IMR-90 (cell line): ENCODE results near the gene FAM186B. TPM values are rescaled to one million over a fixed set of nuclear protein-coding genes. Genes with fewer than 3 reads are reported as not detected.

ENCODE experiments used
- ATAC-seq: fragments of 200-7000 bp; cut with Tn5 transposase; 2 replicates; pipeline ENCODE4 v1.9.1; 2020; ENCODE audit warnings: low read depth, mild to moderate bottlenecking, moderate library complexity
- BruUV-seq: library from RNA; stranded (reverse); fragments of 400-500 nt; replicated peaks from 2 replicates; lab custom pipeline; 2021; lab: Mats Ljungman, UMichigan
- CTCF ChIA-PET: fragments of 300-600 bp; formaldehyde crosslinking; extraction: SDS; loops from one replicate; lab custom pipeline; 2021; ENCODE audit warnings: antibody characterized with exemption; lab: Yijun Ruan, JAX
- POLR2A ChIA-PET: fragments of 300-600 bp; sonication (Branson Sonifier 250); formaldehyde crosslinking; loops from one replicate; lab custom pipeline; 2022; ENCODE audit warnings: antibody characterized with exemption; ENCODE audit not compliant: unreplicated experiment; lab: Charles Lee
- DNase-seq: peaks from one replicate; pipeline ENCODE4 v3.0.0; 2013
- H2AFZ ChIP-seq: replicated peaks from 2 replicates; pipeline ENCODE3; 2013; ENCODE audit warnings: low read length, mild to moderate bottlenecking; ENCODE audit not compliant: poor library complexity
- H2AK5ac ChIP-seq: 2 replicates; pipeline ENCODE4 v1.6.1; 2013; ENCODE audit warnings: low read depth, low read length, inconsistent platforms
- H2AK9ac ChIP-seq: replicated peaks from 2 replicates; pipeline ENCODE3; 2013; ENCODE audit warnings: mild to moderate bottlenecking, low read depth, low read length, moderate library complexity; ENCODE audit not compliant: poor library complexity
- H2BK120ac ChIP-seq: 2 replicates; pipeline ENCODE4 v1.6.1; 2013; ENCODE audit warnings: low read depth, low read length, inconsistent platforms
- H2BK15ac ChIP-seq: 3 replicates; pipeline ENCODE4 v1.6.1; 2013; ENCODE audit warnings: low read depth, low read length, inconsistent platforms
- H2BK20ac ChIP-seq: 2 replicates; pipeline ENCODE4 v1.6.1; 2013; ENCODE audit warnings: low read depth, mild to moderate bottlenecking, inconsistent platforms, low read length, moderate library complexity
- H2BK5ac ChIP-seq: 2 replicates; pipeline ENCODE4 v1.6.1; 2013; ENCODE audit warnings: mild to moderate bottlenecking, low read depth, low read length, inconsistent platforms; ENCODE audit not compliant: poor library complexity, severe bottlenecking
- H3K14ac ChIP-seq: replicated peaks from 2 replicates; pipeline ENCODE4 v1.6.1; 2013; ENCODE audit warnings: low read depth, low read length, inconsistent platforms
- H3K18ac ChIP-seq: 2 replicates; pipeline ENCODE4 v1.6.1; 2013; ENCODE audit warnings: low read depth, low read length, control low read depth
- H3K23ac ChIP-seq: 2 replicates; pipeline ENCODE4 v1.6.1; 2013; ENCODE audit warnings: low read depth, low read length, inconsistent platforms
- H3K27ac ChIP-seq: 2 replicates; pipeline ENCODE4 v1.5.1; 2013; ENCODE audit warnings: mild to moderate bottlenecking, control low read depth, low read length; ENCODE audit not compliant: insufficient read depth
- H3K27me3 ChIP-seq: 2 replicates; pipeline ENCODE4 v1.6.1; 2013; ENCODE audit warnings: low read length; ENCODE audit not compliant: control insufficient read depth, insufficient read depth
- H3K36me3 ChIP-seq: 2 replicates; pipeline ENCODE4 v1.6.1; 2013; ENCODE audit warnings: low read length, mixed read lengths; ENCODE audit not compliant: control insufficient read depth, insufficient read depth
- H3K4ac ChIP-seq: 2 replicates; pipeline ENCODE4 v1.6.1; 2013; ENCODE audit warnings: low read depth, low read length, inconsistent platforms
- H3K4me1 ChIP-seq: 2 replicates; pipeline ENCODE4 v1.6.1; 2013; ENCODE audit warnings: low read length, mixed read lengths; ENCODE audit not compliant: control insufficient read depth, insufficient read depth
- H3K4me2 ChIP-seq: 2 replicates; pipeline ENCODE4 v1.6.1; 2013; ENCODE audit warnings: low read depth, mild to moderate bottlenecking, control low read depth, low read length, moderate library complexity
- H3K4me3 ChIP-seq: 2 replicates; pipeline ENCODE4 v1.5.1; 2013; ENCODE audit warnings: low read depth, mild to moderate bottlenecking, control low read depth, low read length, moderate library complexity; ENCODE audit not compliant: insufficient read depth
- H3K56ac ChIP-seq: 2 replicates; pipeline ENCODE4 v1.6.1; 2013; ENCODE audit warnings: low read length, inconsistent platforms; ENCODE audit not compliant: insufficient read depth; ENCODE audit errors: extremely low read depth
- H3K79me1 ChIP-seq, 2 experiments: 2 replicates each; pipeline ENCODE4 v1.6.1; 2013; ENCODE audit warnings: low read length in 2 of 2, inconsistent platforms in 1 of 2, low read depth in 1 of 2
- H3K9ac ChIP-seq: 2 replicates; pipeline ENCODE4 v1.6.1; 2013; ENCODE audit warnings: low read depth, low read length, control low read depth
- H3K9me1 ChIP-seq: 2 replicates; pipeline ENCODE4 v1.6.1; 2013; ENCODE audit warnings: low read length, inconsistent platforms; ENCODE audit not compliant: insufficient read depth
- H3K9me3 ChIP-seq: 2 replicates; pipeline ENCODE4 v1.6.1; 2013; ENCODE audit warnings: low read length; ENCODE audit not compliant: control insufficient read depth, insufficient read depth
- H4K20me1 ChIP-seq: 2 replicates; pipeline ENCODE4 v1.6.1; 2013; ENCODE audit warnings: low read length, inconsistent platforms; ENCODE audit not compliant: insufficient read depth
- H4K5ac ChIP-seq: 2 replicates; pipeline ENCODE4 v1.6.1; 2013; ENCODE audit warnings: mild to moderate bottlenecking, low read depth, low read length, control low read depth
- H4K8ac ChIP-seq, 2 experiments: 2 replicates each; pipeline ENCODE4 v1.6.1; 2013; ENCODE audit warnings: low read depth in 2 of 2, low read length in 2 of 2, control low read depth in 1 of 2, inconsistent platforms in 1 of 2
- H4K91ac ChIP-seq: 2 replicates; pipeline ENCODE4 v1.6.1; 2013; ENCODE audit warnings: low read depth, low read length, inconsistent platforms; ENCODE audit not compliant: insufficient read depth
- CHD1 ChIP-seq: IDR thresholded peaks from 2 replicates; pipeline ENCODE4 v1.6.1; 2012; ENCODE audit warnings: low read depth, low read length, improper control_type of control experiment
- FOS ChIP-seq: fragments of 150-350 bp; IDR thresholded peaks from 2 replicates; pipeline ENCODE4 v1.6.1; 2016; ENCODE audit warnings: low read depth, low read length
- MAFK ChIP-seq: IDR thresholded peaks from 2 replicates; pipeline ENCODE4 v1.6.1; 2012; ENCODE audit warnings: low read depth, low read length, improper control_type of control experiment
- MXI1 ChIP-seq: IDR thresholded peaks from 2 replicates; pipeline ENCODE4 v1.6.1; 2012; ENCODE audit warnings: low read depth, mild to moderate bottlenecking, low read length, moderate library complexity, borderline replicate concordance
- RAD21 ChIP-seq: IDR thresholded peaks from 2 replicates; pipeline ENCODE4 v1.6.1; 2012; ENCODE audit warnings: low read length, improper control_type of control experiment
- SMC3 ChIP-seq: fragments of 150-350 bp; IDR thresholded peaks from 2 replicates; pipeline ENCODE4 v1.6.1; 2016; ENCODE audit warnings: low read depth, mild to moderate bottlenecking, antibody characterized with exemption, low read length, moderate library complexity
- WGBS, 2 experiments: methylation state at CpG; one replicate each; pipeline versions ENCODE4 v1.1.5 to v1.1.7; 2013; ENCODE audit warnings: missing lambda C conversion rate in 2 of 2; ENCODE audit not compliant: insufficient read length in 1 of 2; ENCODE audit errors: extremely low coverage in 2 of 2; 5-methylcytosine and 5-hydroxymethylcytosine counted together
- dilution Hi-C: fragments of 300-500 bp; cut with HindIII; formaldehyde crosslinking; loops from one replicate; pipeline ENCODE4 v1.14.3; 2018; ENCODE audit warnings: low sequenced_read_pairs; ENCODE audit not compliant: unreplicated experiment
- in situ Hi-C: fragments of 300-500 bp; cut with MboI; formaldehyde crosslinking; loops from 3 replicates; pipeline ENCODE4 v1.14.3; 2019; ENCODE audit warnings: low sequenced_read_pairs, inconsistent platforms, mixed read lengths
- intact Hi-C: fragments of 100-400 bp; cut with micrococcal nuclease; formaldehyde crosslinking; loops from 2 replicates; pipeline ENCODE4 v1.10.0; 2022
- polyA plus RNA-seq, 3 experiments: library from polyadenylated mRNA; depleted of rRNA; stranded (reverse); fragments of >200 nt; gene quantifications; 2 replicates each; pipeline ENCODE4 v1.2.3, GENCODE V29; 2012; ENCODE audit warnings: low replicate concordance in 1 of 3
- total RNA-seq: library from RNA; depleted of rRNA; stranded (reverse); fragments of >200 nt; gene quantifications from 2 replicates; pipeline ENCODE4 v1.2.3, GENCODE V29; 2012

Gene FAM186B
- total and polyA plus RNA-seq, 2 of the 4 experiments (the other 2 are of a cell fraction): 0.10 to 0.18 TPM

DNA sequence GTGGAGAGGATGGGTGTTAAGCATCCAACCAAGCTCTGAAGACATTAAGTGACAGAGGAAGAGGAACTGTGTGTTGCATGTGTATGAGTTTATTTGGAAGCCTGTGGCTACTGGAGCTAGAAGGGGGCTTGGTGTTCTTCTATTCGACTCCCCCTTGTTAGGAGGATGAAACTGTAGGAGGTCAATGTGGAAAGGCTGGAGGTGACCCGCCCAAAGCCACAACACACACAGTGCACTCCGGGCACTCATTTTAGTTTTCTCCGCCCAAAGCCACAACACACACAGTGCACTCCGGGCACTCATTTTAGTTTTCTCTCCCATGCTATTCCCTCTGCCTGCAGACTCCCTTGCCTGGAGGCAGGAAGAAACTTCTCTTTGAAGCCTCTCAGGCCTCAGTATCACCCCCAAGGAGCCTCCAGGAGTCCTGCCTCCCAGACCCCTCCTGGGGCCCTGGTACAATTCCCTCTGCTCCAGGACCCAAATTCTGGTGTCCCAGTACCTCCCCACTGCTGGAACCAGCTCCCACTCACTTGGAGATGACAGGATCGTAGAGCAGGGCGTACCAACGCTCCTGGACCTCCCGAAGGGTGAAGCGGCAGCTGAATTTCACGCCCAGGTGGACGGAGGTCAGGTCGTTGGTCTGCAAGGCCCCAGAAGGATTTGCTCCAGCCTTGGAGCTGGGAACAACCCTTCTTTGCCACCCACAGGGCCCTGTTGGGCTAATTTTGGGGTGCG, 41.3 kb downstream of the FAM186B start:
- peaks cover 5% of the 10 kb centered on the region; the same call in 1 of the 2 replicates for H4K20me1 ChIP-seq
- H2BK5ac ChIP-seq: no peak overlapping the region
- no peak overlapping the region for H3K27ac ChIP-seq
- no peaks in the 10 kb centered on the region for H3K9me3 ChIP-seq
- H2AK5ac ChIP-seq: no peak overlapping the region
- no peaks in the 10 kb centered on the region for H3K27me3 ChIP-seq
- no peak overlapping the region for H3K9ac ChIP-seq
- DNase-seq (no peak), ATAC-seq (no peak)
- H3K4me2 ChIP-seq: no peak overlapping the region
- H4K8ac ChIP-seq: no peak overlapping the region
- ChIA-PET POLR2A (no interaction called here), CTCF (interaction anchor here (0.7 kb wide), 1 partner anchor 11 kb away, joined by 4 read pairs; no protein-coding TSS in a partner anchor)
- no peak overlapping the region for H3K23ac ChIP-seq
- in situ Hi-C loops (no loop called here), intact Hi-C loops (no loop called here), dilution Hi-C loops (no loop called here)
- H2AFZ ChIP-seq: no peak overlapping the region
- H2BK20ac ChIP-seq: no peak overlapping the region
- no peak overlapping the region for H2BK15ac ChIP-seq
- BruUV-seq: no TSS peak
- H3K14ac ChIP-seq: no peak overlapping the region
- peaks cover 2% of the 10 kb centered on the region; the same call in 1 of the 2 replicates for H3K4me1 ChIP-seq
- H3K4me3 ChIP-seq: no peak overlapping the region
- TF ChIP-seq MXI1: no peak
- no peak for TF ChIP-seq SMC3
- TF ChIP-seq MAFK: no peak
- no peak for TF ChIP-seq RAD21
- TF ChIP-seq CHD1: no peak
- no peak for TF ChIP-seq FOS
- peaks cover 43% of the 10 kb centered on the region for H3K36me3 ChIP-seq
- H3K9me1 ChIP-seq: 0 out of 2 replicates have a peak, but pooled peaks cover 3% of the 10 kb centered on the region
- no peak overlapping the region for H3K4ac ChIP-seq
- H2AK9ac ChIP-seq: no peak overlapping the region
- H3K56ac ChIP-seq: no peak overlapping the region
- WGBS, 2 experiments: 100% methylated on average over 4 of the region's 14 CpGs; no CpG with 5 or more reads in 1 of the 2 experiments
- H2BK120ac ChIP-seq: no peak overlapping the region
- no peak overlapping the region for H4K91ac ChIP-seq
- H4K5ac ChIP-seq: no peak overlapping the region
- peaks cover 31 to 44% of the 10 kb centered on the region in 2 experiments for H3K79me1 ChIP-seq
- no peak overlapping the region for H3K18ac ChIP-seq
